DND-41 (cell line): ENCODE data around the gene HYI.

Experiments
- ATAC-seq: fragments of 200-7000 bp; cut with Tn5 transposase; 3 replicates; pipeline ENCODE4 v1.9.1; 2021; ENCODE audit warnings: low read depth; ENCODE audit not compliant: insufficient read depth
- DNase-seq: peaks from one replicate; pipeline ENCODE4 v3.0.0-alpha.2; 2020
- H2AFZ ChIP-seq: 2 replicates; pipeline ENCODE4 v1.6.0; 2012; ENCODE audit warnings: low read depth, low read length
- H3K27ac ChIP-seq: 2 replicates; pipeline ENCODE4 v1.5.1; 2012; ENCODE audit warnings: low read length, inconsistent platforms
- H3K27me3 ChIP-seq: fragments of 200-600 bp; sonication (generic); 2 replicates; pipeline ENCODE4 v1.6.0; 2012; ENCODE audit warnings: low read length, mild to moderate bottlenecking, inconsistent platforms; ENCODE audit not compliant: insufficient read depth, poor library complexity
- H3K36me3 ChIP-seq: 2 replicates; pipeline ENCODE4 v1.5.1; 2012; ENCODE audit warnings: low read length, inconsistent platforms; ENCODE audit not compliant: insufficient read depth
- H3K4me1 ChIP-seq: 2 replicates; pipeline ENCODE4 v1.5.1; 2012; ENCODE audit warnings: mild to moderate bottlenecking, low read length; ENCODE audit not compliant: insufficient read depth
- H3K4me2 ChIP-seq: 2 replicates; pipeline ENCODE4 v1.6.0; 2012; ENCODE audit warnings: mild to moderate bottlenecking, moderate library complexity, low read length, inconsistent platforms; ENCODE audit not compliant: insufficient read depth
- H3K4me3 ChIP-seq, 2 experiments: fragments of 200-600 bp in 1 of 2; shearing (Covaris generic) in 1 of 2; 2 replicates each; pipeline ENCODE4 v1.5.1; 2012 to 2016; ENCODE audit warnings: inconsistent platforms in 2 of 2, low read length in 2 of 2, mild to moderate bottlenecking in 2 of 2, low read depth in 1 of 2, moderate library complexity in 1 of 2
- H3K79me2 ChIP-seq: 2 replicates; pipeline ENCODE4 v1.6.0; 2012; ENCODE audit warnings: low read length, inconsistent platforms; ENCODE audit not compliant: insufficient read depth
- H3K9ac ChIP-seq: 2 replicates; pipeline ENCODE4 v1.6.0; 2012; ENCODE audit warnings: low read depth, mild to moderate bottlenecking, inconsistent platforms, low read length, moderate library complexity
- H3K9me3 ChIP-seq: 2 replicates; pipeline ENCODE4 v1.5.1; 2012; ENCODE audit warnings: low read length, moderate library complexity, mild to moderate bottlenecking, inconsistent platforms; ENCODE audit not compliant: insufficient read depth, severe bottlenecking
- H4K20me1 ChIP-seq: 2 replicates; pipeline ENCODE4 v1.6.0; 2012; ENCODE audit warnings: low read length; ENCODE audit not compliant: insufficient read depth
- CTCF ChIP-seq: IDR thresholded peaks from 2 replicates; pipeline ENCODE4 v1.5.1; 2012; ENCODE audit warnings: borderline replicate concordance, low read length, moderate library complexity, mild to moderate bottlenecking; ENCODE audit not compliant: poor library complexity, severe bottlenecking; ENCODE audit errors: extremely low read depth
- EZH2 ChIP-seq: IDR thresholded peaks from 3 replicates; pipeline ENCODE4 v1.6.1; 2012; ENCODE audit warnings: borderline replicate concordance, low read depth, mild to moderate bottlenecking, moderate library complexity, low read length, inconsistent platforms; ENCODE audit not compliant: severe bottlenecking

Gene HYI

GRCh38 chr1:43410571-43410970, 43.2 kb downstream of the HYI start:
- no peaks in the 10 kb centered on the region for H3K9me3 ChIP-seq
- H3K4me1 ChIP-seq = no peaks in the 10 kb centered on the region
- H3K27ac ChIP-seq = no peak overlapping the region
- no peak overlapping the region for H3K9ac ChIP-seq
- no peak overlapping the region for H3K4me3 ChIP-seq
- peaks cover 57% of the 10 kb centered on the region for H3K36me3 ChIP-seq
- H4K20me1 ChIP-seq = no peaks in the 10 kb centered on the region
- TF ChIP-seq CTCF (no peak), EZH2 (no peak)
- no peak overlapping the region for H3K4me2 ChIP-seq
- ATAC-seq (no peak), DNase-seq (no peak)
- no peaks in the 10 kb centered on the region for H3K27me3 ChIP-seq
- H3K79me2 ChIP-seq = no peaks in the 10 kb centered on the region
- H2AFZ ChIP-seq = no peak overlapping the region

GRCh38 chr1:43405876-43406234, 47.9 kb downstream of the HYI start:
- no peak overlapping the region for H3K27ac ChIP-seq
- H3K9ac ChIP-seq = no peak overlapping the region
- H3K4me2 ChIP-seq = no peak overlapping the region
- H3K4me3 ChIP-seq = no peak overlapping the region
- TF ChIP-seq CTCF (no peak), EZH2 (no peak)
- H3K27me3 ChIP-seq = no peaks in the 10 kb centered on the region
- no peaks in the 10 kb centered on the region for H4K20me1 ChIP-seq
- H3K4me1 ChIP-seq = no peaks in the 10 kb centered on the region
- no peaks in the 10 kb centered on the region for H3K9me3 ChIP-seq
- no peak overlapping the region for H2AFZ ChIP-seq
- DNase-seq (no peak), ATAC-seq (no peak)
- peaks cover 75% of the 10 kb centered on the region for H3K36me3 ChIP-seq
- no peaks in the 10 kb centered on the region for H3K79me2 ChIP-seq

GRCh38 chr1:43405219-43405875, 48.4 kb downstream of the HYI start:
- Histone ChIP-seq H3K36me3 (peaks cover 73% of the 10 kb centered on the region), H3K4me1 (no peaks in the 10 kb centered on the region), H3K9ac (no peak overlapping the region), H3K4me2 (no peak overlapping the region), H3K27me3 (no peaks in the 10 kb centered on the region), H3K9me3 (no peaks in the 10 kb centered on the region), H3K4me3 (no peak overlapping the region), H4K20me1 (no peaks in the 10 kb centered on the region), H2AFZ (no peak overlapping the region), H3K79me2 (0 out of 2 replicates have a peak, but pooled peaks cover under 1% of the 10 kb centered on the region), H3K27ac (no peak overlapping the region)
- ATAC-seq (no peak), DNase-seq (no peak)
- TF ChIP-seq CTCF (no peak), EZH2 (no peak)
